NB4 (cell line): ENCODE data around the gene MBOAT7.

Experiments
- MYC ChIP-seq: IDR thresholded peaks from 2 replicates; pipeline ENCODE4 v1.6.1; 2011; ENCODE audit warnings: low read depth, low read length
- POLR2A ChIP-seq: IDR thresholded peaks from 2 replicates; pipeline ENCODE4 v1.6.1; 2011; ENCODE audit warnings: mild to moderate bottlenecking; ENCODE audit not compliant: insufficient read length; ENCODE audit errors: extremely low read depth
- TF ChIP-seq, protein P1 (sequence below): IDR thresholded peaks from one replicate; pipeline ENCODE4 v1.5.1; 2012; ENCODE audit warnings: low read depth, low read length
- TF ChIP-seq, protein P2 (sequence below): IDR thresholded peaks from 2 replicates; pipeline ENCODE4 v1.6.1; 2011; ENCODE audit warnings: low read depth, low read length

DNA sequence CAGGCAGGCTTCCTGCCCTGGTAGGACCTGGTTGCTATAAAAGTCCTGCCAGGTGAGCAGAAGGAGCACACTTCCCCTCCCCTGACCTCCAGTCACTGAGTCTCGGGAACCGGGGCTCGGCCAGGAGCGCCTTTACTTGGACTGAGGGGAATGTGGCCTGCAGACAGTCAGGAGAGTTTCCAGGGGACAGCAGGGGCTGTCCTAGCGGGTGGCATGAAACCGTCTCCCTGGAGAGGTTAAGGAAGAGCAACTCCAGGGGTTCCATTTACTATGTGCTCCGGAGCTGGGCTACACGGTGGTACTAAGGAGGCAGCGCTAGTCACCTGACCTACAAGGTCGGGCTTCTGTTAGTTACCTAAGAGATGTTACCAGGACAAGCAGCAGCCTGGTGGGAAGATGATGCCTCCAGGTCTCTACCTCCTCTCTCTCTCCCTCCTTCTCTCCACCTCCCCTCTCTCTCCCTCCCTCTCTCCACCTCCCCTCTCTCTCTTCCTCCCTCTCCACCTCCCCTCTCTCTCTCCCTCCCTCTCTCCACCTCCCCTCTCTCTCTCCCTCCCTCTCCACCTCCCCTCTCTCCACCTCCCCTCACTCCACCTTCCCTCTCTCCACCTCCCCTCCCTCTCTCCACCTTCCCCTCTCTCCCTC, 55.9 kb downstream of the MBOAT7 start:
- TF ChIP-seq, protein P1, sequence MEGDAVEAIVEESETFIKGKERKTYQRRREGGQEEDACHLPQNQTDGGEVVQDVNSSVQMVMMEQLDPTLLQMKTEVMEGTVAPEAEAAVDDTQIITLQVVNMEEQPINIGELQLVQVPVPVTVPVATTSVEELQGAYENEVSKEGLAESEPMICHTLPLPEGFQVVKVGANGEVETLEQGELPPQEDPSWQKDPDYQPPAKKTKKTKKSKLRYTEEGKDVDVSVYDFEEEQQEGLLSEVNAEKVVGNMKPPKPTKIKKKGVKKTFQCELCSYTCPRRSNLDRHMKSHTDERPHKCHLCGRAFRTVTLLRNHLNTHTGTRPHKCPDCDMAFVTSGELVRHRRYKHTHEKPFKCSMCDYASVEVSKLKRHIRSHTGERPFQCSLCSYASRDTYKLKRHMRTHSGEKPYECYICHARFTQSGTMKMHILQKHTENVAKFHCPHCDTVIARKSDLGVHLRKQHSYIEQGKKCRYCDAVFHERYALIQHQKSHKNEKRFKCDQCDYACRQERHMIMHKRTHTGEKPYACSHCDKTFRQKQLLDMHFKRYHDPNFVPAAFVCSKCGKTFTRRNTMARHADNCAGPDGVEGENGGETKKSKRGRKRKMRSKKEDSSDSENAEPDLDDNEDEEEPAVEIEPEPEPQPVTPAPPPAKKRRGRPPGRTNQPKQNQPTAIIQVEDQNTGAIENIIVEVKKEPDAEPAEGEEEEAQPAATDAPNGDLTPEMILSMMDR, result no peak
- TF ChIP-seq, protein P2, sequence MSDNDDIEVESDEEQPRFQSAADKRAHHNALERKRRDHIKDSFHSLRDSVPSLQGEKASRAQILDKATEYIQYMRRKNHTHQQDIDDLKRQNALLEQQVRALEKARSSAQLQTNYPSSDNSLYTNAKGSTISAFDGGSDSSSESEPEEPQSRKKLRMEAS, result no peak
- TF ChIP-seq POLR2A, result no peak
- TF ChIP-seq MYC, result no peak
